UCSD-AML1 (cell line): Measurements from ENCODE around the gene CLMP.
"Not testable (repeated sequence)": the region's sequence is repeated elsewhere in the genome, so short reads cannot be mapped to it uniquely, and the experiment has no call there.

Source experiments
- DNase-seq: peaks from one replicate; lab custom pipeline; 2025; ENCODE audit not compliant: unreplicated experiment; lab: John Stamatoyannopoulos, UW

CLMP gene

GRCh38 chr11:123219066-123219690, 24.1 kb upstream of the CLMP start:
- DNase-seq: no peak

GRCh38 chr11:123218451-123218850, 23.4 kb upstream of the CLMP start:
- DNase-seq: no peak

- DNase-seq: no peak
Measured at GRCh38 chr11:123217897-123218296, 22.8 kb upstream of the CLMP start.

GRCh38 chr11:123216249-123216648, 21.2 kb upstream of the CLMP start:
- no peak for DNase-seq

- DNase-seq: no peak
Measured at GRCh38 chr11:123214940-123215339, 19.9 kb upstream of the CLMP start.

GRCh38 chr11:123214396-123214795, 19.3 kb upstream of the CLMP start:
- no peak for DNase-seq

GRCh38 chr11:123213307-123213771, 18.3 kb upstream of the CLMP start:
- DNase-seq: no peak

GRCh38 chr11:123212406-123212805, 17.4 kb upstream of the CLMP start:
- no peak for DNase-seq

GRCh38 chr11:123211981-123212380, 16.9 kb upstream of the CLMP start:
- no peak for DNase-seq

- no peak for DNase-seq
Measured at GRCh38 chr11:123211149-123211852, 16.3 kb upstream of the CLMP start.

GRCh38 chr11:123209591-123209990, 14.5 kb upstream of the CLMP start:
- DNase-seq: no peak

GRCh38 chr11:123206791-123207434, 11.9 kb upstream of the CLMP start:
- no peak for DNase-seq

GRCh38 chr11:123206055-123206454, 11.0 kb upstream of the CLMP start:
- not testable (repeated sequence) for DNase-seq

GRCh38 chr11:123203934-123204333, 8.9 kb upstream of the CLMP start:
- no peak for DNase-seq

GRCh38 chr11:123203471-123203870, 8.4 kb upstream of the CLMP start:
- DNase-seq: no peak

- no peak for DNase-seq
Measured at GRCh38 chr11:123202155-123203151, 7.4 kb upstream of the CLMP start.

- DNase-seq: no peak
Measured at GRCh38 chr11:123200264-123200663, 5.2 kb upstream of the CLMP start.

GRCh38 chr11:123197711-123198110, 2.7 kb upstream of the CLMP start:
- no peak for DNase-seq

- DNase-seq: no peak
Measured at GRCh38 chr11:123196060-123196714, 1.1 kb upstream of the CLMP start.
